IPS-20b (cell line): Measurements from ENCODE around the gene OR4N5.
"Not testable (repeated sequence)": the region's sequence is repeated elsewhere in the genome, so short reads cannot be mapped to it uniquely, and the experiment has no call there.

Experiments
- H3K27ac ChIP-seq: one replicate; pipeline ENCODE4 v1.5.1; 2013; ENCODE audit warnings: low read length
- H3K27me3 ChIP-seq: 2 replicates; pipeline ENCODE4 v1.6.1; 2013; ENCODE audit warnings: mild to moderate bottlenecking, low read length, inconsistent platforms; ENCODE audit not compliant: insufficient read depth
- H3K36me3 ChIP-seq: 2 replicates; pipeline ENCODE4 v1.6.1; 2013; ENCODE audit warnings: low read depth, mild to moderate bottlenecking, inconsistent platforms, low read length, moderate library complexity; ENCODE audit not compliant: insufficient read depth
- H3K4me1 ChIP-seq: 2 replicates; pipeline ENCODE4 v1.6.1; 2013; ENCODE audit warnings: mild to moderate bottlenecking, control low read depth, inconsistent platforms, low read length, moderate library complexity; ENCODE audit not compliant: insufficient read depth
- H3K4me3 ChIP-seq: 2 replicates; pipeline ENCODE4 v1.5.1; 2013; ENCODE audit warnings: mild to moderate bottlenecking, low read length, inconsistent platforms
- H3K9ac ChIP-seq: 2 replicates; pipeline ENCODE4 v1.6.1; 2013; ENCODE audit warnings: low read depth, mild to moderate bottlenecking, inconsistent platforms, low read length, moderate library complexity
- H3K9me3 ChIP-seq: 2 replicates; pipeline ENCODE4 v1.6.1; 2013; ENCODE audit warnings: mild to moderate bottlenecking, low read depth, low read length, inconsistent platforms; ENCODE audit not compliant: insufficient read depth

The OR4N5 gene

GRCh38 chr14:20169852-20170251 is 31.2 kb downstream of the OR4N5 start:
- H3K27ac ChIP-seq = not testable (repeated sequence)
- H3K9me3 ChIP-seq = peaks cover 65% of the 10 kb centered on the region

GRCh38 chr14:20174205-20174604 is 35.6 kb downstream of the OR4N5 start:
- H3K4me3 ChIP-seq, H3K36me3 ChIP-seq, H3K4me1 ChIP-seq, H3K27ac ChIP-seq, H3K9ac ChIP-seq, H3K27me3 ChIP-seq: not testable (repeated sequence)
- peaks cover 64% of the 10 kb centered on the region for H3K9me3 ChIP-seq

More at GRCh38 chr14:20169852-20170251, 31.2 kb downstream of the OR4N5 start:
- not testable (repeated sequence) for H3K4me3 ChIP-seq, H3K27me3 ChIP-seq, H3K4me1 ChIP-seq, H3K9ac ChIP-seq, H3K36me3 ChIP-seq

- no peak overlapping the region for H3K9ac ChIP-seq
- peaks cover 68% of the 10 kb centered on the region for H3K9me3 ChIP-seq
- H3K4me3 ChIP-seq = no peak overlapping the region
- no peaks in the 10 kb centered on the region for H3K27me3 ChIP-seq
- H3K27ac ChIP-seq = no peak overlapping the region
- no peaks in the 10 kb centered on the region for H3K36me3 ChIP-seq
- no peaks in the 10 kb centered on the region for H3K4me1 ChIP-seq
These were observed 37.7 kb downstream of the OR4N5 start for GRCh38 chr14:20176330-20176729.

- Histone ChIP-seq H3K9ac (no peak overlapping the region), H3K4me3 (no peak overlapping the region), H3K4me1 (no peaks in the 10 kb centered on the region), H3K36me3 (no peaks in the 10 kb centered on the region), H3K9me3 (peaks cover 75% of the 10 kb centered on the region), H3K27ac (no peak overlapping the region), H3K27me3 (no peaks in the 10 kb centered on the region)
These were observed 38.9 kb downstream of the OR4N5 start for GRCh38 chr14:20177433-20177974.

GRCh38 chr14:20179218-20179617 is 40.6 kb downstream of the OR4N5 start:
- Histone ChIP-seq H3K9ac (no peak overlapping the region), H3K36me3 (no peaks in the 10 kb centered on the region), H3K4me1 (no peaks in the 10 kb centered on the region), H3K27me3 (no peaks in the 10 kb centered on the region), H3K9me3 (peaks cover 80% of the 10 kb centered on the region), H3K27ac (no peak overlapping the region), H3K4me3 (no peak overlapping the region)

GRCh38 chr14:20179880-20180279 is 41.3 kb downstream of the OR4N5 start:
- Histone ChIP-seq H3K9ac (no peak overlapping the region), H3K4me3 (no peak overlapping the region), H3K27me3 (no peaks in the 10 kb centered on the region), H3K4me1 (no peaks in the 10 kb centered on the region), H3K9me3 (peaks cover 85% of the 10 kb centered on the region), H3K27ac (no peak overlapping the region), H3K36me3 (no peaks in the 10 kb centered on the region)

- H3K9ac ChIP-seq = no peak overlapping the region
- H3K4me3 ChIP-seq = no peak overlapping the region
- peaks cover 84% of the 10 kb centered on the region for H3K9me3 ChIP-seq
- no peak overlapping the region for H3K27ac ChIP-seq
- no peaks in the 10 kb centered on the region for H3K27me3 ChIP-seq
- H3K36me3 ChIP-seq = no peaks in the 10 kb centered on the region
- no peaks in the 10 kb centered on the region for H3K4me1 ChIP-seq
These were observed 41.9 kb downstream of the OR4N5 start for GRCh38 chr14:20180486-20180885.

GRCh38 chr14:20184181-20184580 is 45.6 kb downstream of the OR4N5 start:
- Histone ChIP-seq H3K36me3 (no peaks in the 10 kb centered on the region), H3K9me3 (peaks cover 86% of the 10 kb centered on the region), H3K27ac (no peak overlapping the region), H3K4me3 (no peak overlapping the region), H3K27me3 (no peaks in the 10 kb centered on the region), H3K9ac (no peak overlapping the region), H3K4me1 (no peaks in the 10 kb centered on the region)

GRCh38 chr14:20190596-20190995 is 52.0 kb downstream of the OR4N5 start, which contains the start of gene OR11G2:
TSS of gene OR11G2 (plus strand) at chr14:20190896. CDS start at chr14:20197438, 6,542 bp downstream.
- H3K27ac ChIP-seq = no peak within 1 kb of the TSS
- H3K9me3 ChIP-seq = peaks cover 92% of the 10 kb centered on the region
- no peak within 1 kb of the TSS for H3K4me3 ChIP-seq
- no peaks in the 10 kb centered on the region for H3K27me3 ChIP-seq
- H3K9ac ChIP-seq = no peak within 1 kb of the TSS
- H3K4me1 ChIP-seq = no peaks in the 10 kb centered on the region
- no peaks in the 10 kb centered on the region for H3K36me3 ChIP-seq

- no peak overlapping the region for H3K27ac ChIP-seq
- H3K27me3 ChIP-seq = no peaks in the 10 kb centered on the region
- no peak overlapping the region for H3K4me3 ChIP-seq
- H3K36me3 ChIP-seq = no peaks in the 10 kb centered on the region
- no peak overlapping the region for H3K9ac ChIP-seq
- H3K9me3 ChIP-seq = peaks cover 92% of the 10 kb centered on the region
- H3K4me1 ChIP-seq = no peaks in the 10 kb centered on the region
These were observed 52.8 kb downstream of the OR4N5 start for GRCh38 chr14:20191396-20191795.

GRCh38 chr14:20194101-20194500 is 55.5 kb downstream of the OR4N5 start:
- H3K27ac ChIP-seq = no peak overlapping the region
- no peaks in the 10 kb centered on the region for H3K36me3 ChIP-seq
- H3K9me3 ChIP-seq = peaks cover 89% of the 10 kb centered on the region
- H3K9ac ChIP-seq = no peak overlapping the region
- H3K4me3 ChIP-seq = no peak overlapping the region
- no peaks in the 10 kb centered on the region for H3K27me3 ChIP-seq
- no peaks in the 10 kb centered on the region for H3K4me1 ChIP-seq
